ENCODE data around the gene OTUD5.

Gene OTUD5

GRCh38 chrX:48972220-48973164 is 15.1 kb upstream of the OTUD5 start:
- peak; percentile 49 for DNase-seq

- DNase-seq: peak; percentile 35
Observed at GRCh38 chrX:48971249-48972219, 14.1 kb upstream of the OTUD5 start, which contains the start of gene KCND1. Gene KCND1, minus strand, starts transcription at chrX:48971844. Its CDS starts 1,573 bp downstream, at chrX:48970271.

- DNase-seq: no peak
Observed at GRCh38 chrX:48969471-48969870, 12.1 kb upstream of the OTUD5 start.

- DNase-seq: no peak
Observed at GRCh38 chrX:48968377-48968776, 11.0 kb upstream of the OTUD5 start.

- no peak for DNase-seq
Observed at GRCh38 chrX:48966796-48967579, 9.6 kb upstream of the OTUD5 start.

- DNase-seq: no peak
Observed at GRCh38 chrX:48965959-48966358, 8.6 kb upstream of the OTUD5 start.

- DNase-seq: no peak
Observed at GRCh38 chrX:48961585-48962091, 4.2 kb upstream of the OTUD5 start.

GRCh38 chrX:48960291-48960690 is 2.9 kb upstream of the OTUD5 start:
- DNase-seq: no peak

GRCh38 chrX:48958635-48959094 is 1.3 kb upstream of the OTUD5 start:
- DNase-seq: peak; percentile 19

GRCh38 chrX:48957827-48958634 is 624 bp upstream of the OTUD5 start:
- DNase-seq: peak; percentile 93

- DNase-seq: peak; percentile 60
Observed at GRCh38 chrX:48956728-48957414, 536 bp downstream of the OTUD5 start.

- DNase-seq: no peak
Observed at GRCh38 chrX:48948589-48948988, 8.8 kb downstream of the OTUD5 start.

GRCh38 chrX:48945517-48946348 is 11.7 kb downstream of the OTUD5 start:
- peak; percentile 50 for DNase-seq

GRCh38 chrX:48942895-48943294 is 14.5 kb downstream of the OTUD5 start:
- no peak for DNase-seq

- no peak for DNase-seq
Observed at GRCh38 chrX:48940404-48940955, 16.9 kb downstream of the OTUD5 start.

- DNase-seq: no peak
Observed at GRCh38 chrX:48939524-48940228, 17.7 kb downstream of the OTUD5 start.

- peak; percentile 82 for DNase-seq
Observed at GRCh38 chrX:48938721-48939425, 18.5 kb downstream of the OTUD5 start.
